ENCODE measurements around the gene BORCS6.

The BORCS6 gene

DNA sequence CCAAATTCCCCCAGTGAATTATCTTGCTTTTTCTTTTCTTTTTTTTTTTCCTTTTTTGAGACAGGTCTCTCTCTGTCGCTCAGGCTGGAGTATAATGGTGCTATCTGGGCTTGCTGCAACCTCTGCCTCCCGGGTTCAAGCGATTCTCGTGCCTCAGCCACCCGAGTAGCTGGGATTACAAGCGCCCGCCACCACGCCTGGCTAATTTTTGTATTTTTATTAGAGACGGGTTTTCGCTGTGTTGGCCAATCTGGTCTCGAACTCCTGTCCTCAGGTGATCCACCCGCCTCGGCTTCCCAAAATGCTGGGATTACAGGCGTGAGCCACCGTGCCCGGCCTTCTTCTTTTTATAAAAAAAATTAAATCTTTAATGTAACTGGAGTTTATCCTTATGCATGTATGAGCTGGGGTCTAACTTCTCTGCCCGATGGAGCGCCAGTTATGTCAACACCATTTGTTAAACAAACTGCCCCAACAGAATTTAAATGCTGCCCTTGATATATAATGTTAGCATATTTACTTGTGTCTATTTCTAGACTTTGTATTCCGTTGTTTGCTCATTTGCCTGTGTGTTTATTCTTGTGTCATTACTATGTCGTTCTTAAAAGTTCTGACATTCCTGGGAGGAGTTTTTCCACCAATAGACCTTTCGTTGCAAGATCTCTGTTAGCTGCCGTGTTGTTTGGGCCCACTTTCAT lies 20.9 kb upstream of the BORCS6 start:
- no peak for DNase-seq (ENCODE audit: low read depth in 2 of 2)

DNA sequence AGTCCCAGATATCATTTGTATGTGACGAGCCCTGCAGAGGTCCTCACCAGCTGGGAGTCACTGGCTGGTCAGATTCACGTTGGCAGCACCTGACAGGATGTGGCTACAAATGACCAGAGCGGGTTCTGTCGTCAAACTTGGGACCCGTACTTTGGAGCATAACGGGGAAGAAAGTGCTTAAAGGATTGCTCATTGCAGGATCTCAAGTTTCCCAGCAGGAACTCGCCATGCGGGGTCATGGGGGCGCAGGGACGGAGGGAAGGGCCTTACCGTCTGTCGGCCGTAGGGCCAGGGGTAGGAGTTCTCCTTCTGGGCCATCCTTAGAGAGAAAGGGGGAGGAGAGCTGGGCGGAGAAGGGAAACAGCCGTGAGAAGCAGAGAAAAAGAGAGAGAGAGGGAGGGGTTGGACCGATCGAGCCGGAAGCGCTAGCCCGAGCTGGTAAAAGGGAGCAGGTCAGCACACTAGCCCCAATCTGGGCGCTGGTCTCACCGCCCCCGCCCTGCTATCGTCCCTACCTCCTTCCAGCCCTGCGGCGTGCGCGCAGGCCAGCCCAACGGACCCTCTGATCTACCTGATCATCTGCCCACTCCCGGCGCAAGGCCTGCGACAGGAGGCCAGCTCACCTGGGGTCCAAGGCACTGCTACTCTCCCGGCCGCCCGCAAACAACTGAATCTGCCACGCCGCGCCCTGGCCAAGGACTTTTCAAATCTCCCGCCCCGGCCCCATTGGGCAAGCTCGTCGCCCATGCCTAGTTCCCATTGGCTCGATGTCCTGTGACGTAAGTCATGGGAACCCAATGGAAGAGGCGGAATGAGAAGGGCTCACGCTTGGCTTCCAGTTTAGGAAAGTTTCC lies 20.2 kb upstream of the BORCS6 start, which contains the start of gene AURKB:
Gene AURKB (minus strand): TSS at position 669 of the 854 bp plus-strand sequence. CDS start 351 bp downstream, at position 318.
- peak; percentile 92 to 94 for DNase-seq (ENCODE audit: low read depth in 2 of 2)

DNA sequence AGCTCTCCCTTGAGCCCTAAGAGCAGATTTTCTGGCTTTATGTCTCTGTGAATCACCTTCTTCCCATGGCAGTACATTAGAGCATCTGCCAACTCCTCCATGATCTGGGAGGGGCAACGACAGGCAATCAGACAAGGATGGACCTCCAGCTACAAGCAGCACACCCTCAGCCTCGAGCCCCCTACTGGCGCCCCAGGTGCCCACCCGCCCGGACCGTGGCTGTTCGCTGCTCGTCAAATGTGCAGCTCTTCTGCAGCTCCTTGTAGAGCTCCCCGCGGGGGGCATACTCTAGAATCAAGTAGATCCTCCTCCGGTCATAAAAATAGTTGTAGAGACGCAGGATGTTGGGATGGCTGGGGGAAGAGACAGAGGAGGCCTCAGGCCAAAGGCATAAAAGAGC lies 16.6 kb upstream of the BORCS6 start:
- no peak for DNase-seq (ENCODE audit: low read depth in 2 of 2)

DNA sequence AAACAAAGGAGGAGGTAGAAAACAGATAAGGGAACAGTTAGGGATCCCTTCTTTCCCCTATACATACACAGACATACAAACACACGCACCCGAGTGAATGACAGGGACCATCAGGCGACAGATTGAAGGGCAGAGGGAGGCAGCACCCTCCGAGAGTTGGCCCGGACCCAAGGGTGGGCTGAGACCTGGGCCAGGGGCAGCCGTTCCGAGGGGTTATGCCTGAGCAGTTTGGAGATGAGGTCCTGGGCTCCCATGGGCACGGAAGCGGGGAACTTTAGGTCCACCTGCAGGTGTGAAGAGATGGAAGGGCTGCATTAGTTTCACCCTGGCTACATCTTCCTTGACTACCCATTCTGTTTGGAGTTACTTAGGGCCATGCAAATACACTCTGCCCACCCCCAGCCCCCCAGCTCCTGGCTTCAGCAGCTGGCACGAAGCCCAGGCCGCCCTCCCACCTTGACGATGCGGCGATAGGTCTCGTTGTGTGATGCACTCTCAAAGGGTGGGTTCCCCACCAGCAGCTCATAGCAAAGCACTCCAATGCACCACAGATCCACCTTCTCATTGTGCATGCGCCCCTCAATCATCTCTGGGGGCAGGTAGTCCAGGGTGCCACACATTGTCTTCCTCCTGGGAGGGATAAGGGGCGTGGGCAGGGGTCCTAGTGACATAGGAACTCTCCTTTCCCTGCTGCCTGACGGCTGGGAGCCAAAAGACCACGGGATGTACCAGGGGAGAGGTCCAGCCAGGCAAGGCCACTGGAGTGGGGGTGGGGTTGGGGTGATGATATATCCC lies 15.0 kb upstream of the BORCS6 start:
- DNase-seq (ENCODE audit: low read depth in 2 of 2), result no peak

DNA sequence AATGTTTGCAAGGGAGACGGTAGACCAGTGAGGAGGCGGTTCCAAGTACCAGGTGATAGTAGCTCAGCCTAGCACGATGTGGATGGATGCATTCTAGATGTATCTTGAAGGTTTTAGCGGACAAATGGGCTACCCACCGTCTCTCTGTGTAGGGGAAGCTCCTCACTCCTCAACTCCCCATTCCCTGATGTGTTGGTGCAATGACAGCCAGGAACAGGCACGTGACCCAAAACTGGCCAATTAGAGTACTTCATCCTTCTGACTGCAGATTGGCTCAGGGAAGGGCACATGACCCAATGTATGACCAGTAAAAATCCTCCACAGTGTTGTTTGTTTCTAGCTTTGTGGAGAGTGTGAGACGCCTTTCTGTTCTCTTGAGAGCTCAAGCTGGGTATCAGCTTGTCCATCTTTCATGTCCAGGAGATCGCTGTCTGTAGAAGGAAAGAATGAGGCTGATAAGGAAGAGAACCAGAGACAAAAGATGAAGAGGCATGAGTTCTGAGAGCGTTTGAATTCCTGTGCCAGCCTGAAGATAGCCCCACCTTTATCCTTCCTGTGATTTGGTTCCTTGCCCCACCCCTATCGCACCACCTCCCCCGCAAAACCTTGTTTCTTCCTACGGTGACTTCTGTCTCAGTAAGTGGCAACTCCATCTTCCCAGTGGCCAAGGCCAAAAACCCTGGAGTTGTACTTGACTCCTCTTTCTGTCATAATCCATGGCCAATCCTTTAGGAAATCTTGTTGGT lies 2.3 kb upstream of the BORCS6 start:
- peak in 1 of 2 experiments; percentile 71 for DNase-seq (ENCODE audit: low read depth in 2 of 2)

DNA sequence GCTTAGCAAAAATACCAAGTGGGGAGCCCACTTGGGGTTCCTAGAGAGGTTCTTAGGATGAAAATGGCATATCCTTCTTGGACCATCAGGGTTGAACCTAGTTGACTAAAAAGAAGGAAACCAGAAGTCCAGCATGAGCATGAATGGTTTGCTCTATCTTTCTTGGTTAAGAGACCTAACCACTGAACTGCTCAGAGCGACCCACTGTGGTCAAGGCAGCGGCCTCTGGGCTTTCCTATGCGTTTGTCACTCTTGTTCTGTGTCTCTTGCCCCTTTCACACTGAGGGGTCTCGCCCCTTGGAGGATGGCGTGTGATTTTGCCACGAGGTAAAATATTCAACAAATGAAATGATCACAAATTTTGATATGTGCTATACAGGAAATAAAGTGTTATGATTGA lies 526 bp upstream of the BORCS6 start:
- no peak for DNase-seq (ENCODE audit: low read depth in 2 of 2)

DNA sequence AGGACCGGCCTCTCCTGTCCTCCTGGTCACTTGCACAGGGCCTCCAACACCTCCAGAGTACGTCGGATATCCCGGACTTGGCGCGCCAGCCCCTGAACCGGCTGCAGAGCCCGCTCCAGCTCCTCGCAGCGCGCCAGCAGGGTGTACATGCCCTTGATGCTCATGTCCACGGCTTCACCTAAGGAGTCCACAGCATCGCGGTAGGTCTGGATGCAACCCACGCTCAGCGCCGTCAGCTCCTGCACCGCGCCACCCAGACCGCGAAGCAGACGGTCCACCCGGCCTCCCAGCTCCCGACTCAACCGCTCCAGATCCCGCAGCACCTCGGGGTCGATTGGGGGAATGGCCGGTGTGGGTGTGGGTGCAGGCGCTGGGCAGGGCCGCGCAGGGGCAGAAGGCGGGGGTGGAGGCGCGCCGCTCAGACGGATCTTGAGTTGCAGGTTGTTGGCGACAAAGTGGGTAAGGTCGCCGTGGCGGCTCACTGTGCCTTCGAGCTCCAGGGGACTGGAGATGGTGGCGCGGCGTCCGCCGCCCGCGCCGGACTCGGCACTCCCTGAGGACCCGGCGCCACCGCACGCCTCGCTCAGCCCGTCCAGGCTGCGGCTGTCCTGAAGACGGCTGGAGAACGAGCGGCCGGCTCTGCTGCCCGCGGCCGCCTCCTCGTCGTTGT lies 804 bp downstream of the BORCS6 start:
- no peak for DNase-seq (ENCODE audit: low read depth in 2 of 2)

DNA sequence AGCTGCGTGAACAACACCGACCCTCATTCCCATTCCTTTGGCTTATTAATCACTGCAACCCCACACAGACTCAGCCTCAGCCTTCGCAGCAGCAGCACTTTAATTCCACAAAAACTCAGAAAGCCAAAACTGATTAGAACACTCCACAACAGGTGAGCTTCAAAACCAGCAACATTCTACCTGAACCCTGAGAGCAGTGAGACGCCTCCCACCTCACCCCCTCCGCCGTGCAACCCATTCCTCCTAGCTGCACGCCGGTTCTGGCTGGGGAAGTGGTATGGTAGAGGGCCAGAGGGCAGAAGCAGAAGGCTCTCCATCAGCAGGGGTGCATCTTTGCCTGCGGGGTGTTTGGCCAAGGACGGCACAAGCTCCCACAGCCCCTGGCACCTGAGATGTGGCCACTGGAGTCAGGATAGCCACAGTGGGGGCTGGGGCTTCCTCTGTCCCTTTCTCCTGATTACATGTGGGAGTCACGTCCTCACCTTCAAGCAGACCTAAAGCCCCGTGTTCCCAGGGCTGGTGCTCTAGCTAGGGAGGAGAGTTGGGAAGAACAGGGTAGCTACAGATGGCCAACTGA lies 1.6 kb downstream of the BORCS6 start:
- no peak for DNase-seq (ENCODE audit: low read depth in 2 of 2)

DNA sequence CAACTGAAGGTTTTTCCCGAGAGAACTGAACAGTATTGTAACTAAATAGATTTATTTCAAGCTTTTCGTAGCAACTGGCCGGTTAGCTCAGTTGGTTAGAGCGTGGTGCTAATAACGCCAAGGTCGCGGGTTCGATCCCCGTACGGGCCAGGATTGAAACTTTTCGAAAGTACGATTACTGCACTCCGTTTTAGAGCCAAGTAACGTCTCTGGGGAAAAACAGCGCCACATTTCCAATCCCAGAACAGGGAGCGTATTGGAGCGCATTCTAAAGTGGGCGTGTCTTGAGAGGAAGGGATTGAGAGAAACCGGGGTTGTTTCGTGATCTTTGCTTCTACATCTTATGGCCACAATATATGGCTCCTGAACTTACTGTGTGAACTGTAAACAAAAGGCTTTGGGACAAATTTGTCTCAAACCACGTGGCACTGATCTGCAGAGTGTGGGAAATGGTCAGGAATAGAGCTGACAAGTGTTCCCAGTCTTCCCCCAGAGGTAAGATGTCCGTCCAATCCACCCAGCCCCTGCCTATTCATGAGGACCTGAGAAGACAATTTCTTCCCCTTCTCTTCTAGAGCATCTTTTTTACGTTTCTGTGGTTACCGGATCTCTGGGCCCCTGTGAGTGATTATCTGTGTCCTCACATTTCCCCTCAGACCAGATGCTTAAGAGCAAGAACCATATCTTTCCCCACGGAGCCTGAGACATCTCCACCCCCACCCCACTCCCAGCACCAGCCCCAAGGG lies 2.3 kb downstream of the BORCS6 start:
- peak; percentile 99 for DNase-seq (ENCODE audit: low read depth in 2 of 2)

DNA sequence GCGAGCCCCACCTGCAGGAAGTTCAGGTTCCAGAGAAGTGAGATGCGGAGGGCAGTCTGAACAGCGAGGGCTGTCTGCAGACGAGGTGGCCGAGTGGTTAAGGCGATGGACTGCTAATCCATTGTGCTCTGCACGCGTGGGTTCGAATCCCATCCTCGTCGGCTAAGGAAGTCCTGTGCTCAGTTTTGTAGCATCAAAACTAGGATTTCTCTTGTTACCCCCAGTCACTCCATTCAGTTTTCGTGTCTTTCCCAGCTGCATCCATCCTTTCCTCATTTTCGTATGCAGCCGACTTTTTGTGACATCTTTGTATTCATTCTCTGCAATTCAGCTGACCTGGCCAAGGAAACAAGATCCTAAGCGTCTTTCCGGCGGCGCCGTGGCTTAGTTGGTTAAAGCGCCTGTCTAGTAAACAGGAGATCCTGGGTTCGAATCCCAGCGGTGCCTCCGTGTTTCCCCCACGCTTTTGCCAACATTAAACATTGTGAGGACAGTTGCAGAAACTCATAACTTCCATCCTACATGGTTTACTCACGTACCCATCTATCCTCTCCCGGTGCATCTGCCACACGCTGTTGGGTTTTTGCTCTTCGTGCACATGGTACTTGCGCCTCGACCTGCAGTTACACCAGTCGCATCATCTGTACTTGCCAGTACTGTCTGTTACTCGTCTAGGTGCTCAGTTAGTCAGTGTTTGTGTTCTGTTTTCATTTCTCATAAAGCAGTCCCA lies 3.0 kb downstream of the BORCS6 start:
- DNase-seq (ENCODE audit: low read depth in 2 of 2), result peak; percentile 88 to 91

DNA sequence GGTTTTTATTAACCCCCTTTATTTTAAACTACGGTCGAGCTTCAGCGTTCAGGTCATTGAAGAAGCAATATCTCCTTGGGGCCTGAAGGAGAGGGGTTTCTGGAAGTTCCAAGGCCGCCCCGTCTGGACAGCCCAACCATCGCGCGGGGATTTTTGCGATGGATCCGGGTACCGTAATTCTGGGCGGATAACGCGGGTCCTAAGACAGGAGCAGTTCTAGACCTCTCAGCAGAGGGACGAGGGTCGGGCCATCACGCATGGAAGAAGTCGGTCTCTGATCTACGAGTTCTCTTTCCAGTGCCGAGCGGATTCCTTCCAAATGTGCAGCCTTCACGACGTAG lies 3.6 kb downstream of the BORCS6 start:
- no peak for DNase-seq (ENCODE audit: low read depth in 2 of 2)

DNA sequence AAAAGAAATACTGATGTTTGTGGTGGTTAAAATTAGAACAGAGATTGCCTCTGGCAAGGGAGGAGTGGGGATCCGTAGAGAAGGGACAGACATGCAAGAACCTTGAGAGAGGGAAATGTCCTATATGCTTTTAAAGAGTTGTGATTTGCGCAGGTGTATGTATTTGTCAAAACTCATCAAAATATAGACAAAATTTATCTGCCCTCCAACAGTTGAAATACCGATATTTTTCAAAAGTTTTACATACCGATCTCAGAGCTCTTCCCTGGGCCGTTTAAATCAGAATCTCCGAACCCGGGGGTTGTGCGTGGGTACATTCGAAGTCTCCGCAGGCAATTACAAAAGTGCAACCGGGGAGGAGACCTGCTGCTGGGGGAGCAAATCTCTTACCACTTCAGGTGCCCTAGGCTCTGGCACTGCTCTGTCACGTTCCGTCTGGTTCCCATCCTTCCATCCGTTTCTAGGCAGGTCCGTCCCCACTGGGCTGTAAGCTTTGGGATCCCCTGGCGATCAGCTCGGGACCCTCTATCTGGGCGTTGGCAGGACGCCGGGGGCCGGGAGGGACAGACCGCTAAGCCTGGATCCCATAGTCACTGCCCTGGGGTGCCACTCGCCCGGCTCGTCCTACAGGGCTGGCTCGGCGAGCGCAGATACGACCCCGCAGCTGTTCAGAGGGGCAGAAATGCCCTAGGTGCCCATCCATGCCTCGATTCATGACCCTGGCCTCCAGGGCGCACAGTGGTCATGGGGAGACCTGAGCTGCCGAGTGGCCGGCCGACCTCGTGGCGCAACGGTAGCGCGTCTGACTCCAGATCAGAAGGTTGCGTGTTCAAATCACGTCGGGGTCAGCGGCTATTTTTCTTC lies 4.2 kb downstream of the BORCS6 start:
- peak in 1 of 2 experiments; percentile 24 for DNase-seq (ENCODE audit: low read depth in 2 of 2)

DNA sequence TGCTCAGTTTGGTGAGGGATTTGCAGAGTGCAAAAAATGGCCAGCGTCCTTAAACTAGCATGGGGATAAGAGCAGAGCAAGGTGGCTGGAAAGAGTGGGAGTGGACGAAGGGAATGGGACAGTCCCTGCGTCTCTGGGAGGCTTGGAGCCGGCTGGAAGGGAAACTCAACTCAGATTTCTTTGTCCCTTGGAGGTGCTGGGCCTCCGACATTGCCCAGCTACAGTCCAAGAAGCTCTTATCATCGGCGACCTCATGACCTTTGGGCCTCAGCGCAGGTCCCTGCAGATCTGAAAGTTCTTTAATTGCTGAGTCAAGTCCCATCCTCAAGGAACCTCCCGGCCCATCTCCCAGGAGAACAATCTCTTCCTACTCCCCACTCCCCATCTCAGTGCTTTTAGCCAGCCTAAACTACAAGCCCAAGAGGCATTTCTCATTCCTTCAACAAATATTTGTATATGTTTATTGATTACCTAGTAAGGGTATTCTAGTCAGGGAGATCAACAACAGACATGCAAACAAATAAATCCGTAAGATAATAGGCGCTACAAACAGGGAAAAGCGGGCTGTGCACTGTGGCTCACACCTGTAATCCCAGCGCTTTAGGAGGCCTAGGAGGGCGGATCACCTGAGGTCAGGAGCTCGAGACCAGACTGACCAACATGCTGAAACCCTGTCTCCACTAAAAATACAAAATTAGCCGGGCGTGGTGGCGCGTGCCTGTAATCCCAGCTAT lies 12.8 kb downstream of the BORCS6 start:
- no peak for DNase-seq (ENCODE audit: low read depth in 2 of 2)

DNA sequence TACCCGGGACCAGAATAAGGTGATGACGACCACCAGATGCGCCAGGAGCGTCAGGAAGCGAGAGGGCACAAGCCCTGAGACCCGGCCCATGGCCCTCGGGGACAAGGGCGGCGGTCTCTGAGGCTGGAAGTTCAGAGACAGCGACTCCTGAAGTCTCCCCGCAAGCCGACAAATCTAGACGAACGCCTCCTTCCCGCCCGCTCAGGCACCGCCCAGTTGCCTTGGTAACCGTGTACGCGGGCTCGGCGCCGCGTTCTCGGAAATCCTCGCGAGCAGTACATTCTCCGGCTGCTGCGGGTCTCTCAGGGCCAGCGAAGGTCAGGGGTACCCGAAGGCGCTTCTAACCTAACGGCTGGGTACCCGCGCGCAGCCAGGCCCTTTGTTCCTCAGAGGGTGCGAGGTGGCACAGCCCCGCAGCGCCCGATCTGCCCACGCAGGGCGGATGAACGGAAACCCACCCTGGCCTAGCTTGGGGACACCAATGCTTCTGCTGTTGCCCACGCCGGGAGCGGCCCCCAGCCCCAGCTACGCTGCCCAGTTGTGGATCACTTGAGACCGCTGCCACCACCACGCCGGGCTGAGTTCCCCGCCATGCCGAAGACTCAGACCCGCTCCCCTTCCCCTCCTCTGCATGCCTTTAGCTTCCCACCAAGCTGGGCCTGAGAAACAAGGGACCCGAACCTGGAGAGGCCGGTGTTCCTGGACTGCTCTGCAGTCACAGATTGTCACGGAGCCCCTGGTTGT lies 13.6 kb downstream of the BORCS6 start, which contains the start of gene TMEM107:
Gene TMEM107 (minus strand): TSS at position 184 of the 744 bp plus-strand sequence. CDS start 94 bp downstream, at position 90.
- peak in 1 of 2 experiments; percentile 42 for DNase-seq (ENCODE audit: low read depth in 2 of 2)

DNA sequence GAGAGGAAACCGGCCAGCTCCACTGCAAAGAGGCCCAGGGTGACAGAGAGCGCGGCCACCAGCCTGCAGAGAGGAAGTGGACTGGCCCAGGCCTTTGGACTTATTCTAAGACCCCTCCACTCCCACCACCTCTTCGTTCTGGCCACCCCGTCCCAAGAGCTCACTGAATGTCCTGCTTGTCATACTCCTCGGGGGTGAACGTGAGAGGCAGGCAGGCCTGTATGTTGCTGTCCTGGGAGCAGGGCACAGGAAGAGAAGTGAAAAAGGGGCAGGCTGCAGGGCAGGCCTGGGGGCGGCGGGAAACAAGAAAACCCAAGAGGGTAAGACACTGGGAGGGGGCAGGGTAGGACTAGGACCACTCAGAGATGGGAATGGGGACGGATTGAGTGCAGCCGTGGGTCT lies 14.2 kb downstream of the BORCS6 start:
- no peak for DNase-seq (ENCODE audit: low read depth in 2 of 2)

DNA sequence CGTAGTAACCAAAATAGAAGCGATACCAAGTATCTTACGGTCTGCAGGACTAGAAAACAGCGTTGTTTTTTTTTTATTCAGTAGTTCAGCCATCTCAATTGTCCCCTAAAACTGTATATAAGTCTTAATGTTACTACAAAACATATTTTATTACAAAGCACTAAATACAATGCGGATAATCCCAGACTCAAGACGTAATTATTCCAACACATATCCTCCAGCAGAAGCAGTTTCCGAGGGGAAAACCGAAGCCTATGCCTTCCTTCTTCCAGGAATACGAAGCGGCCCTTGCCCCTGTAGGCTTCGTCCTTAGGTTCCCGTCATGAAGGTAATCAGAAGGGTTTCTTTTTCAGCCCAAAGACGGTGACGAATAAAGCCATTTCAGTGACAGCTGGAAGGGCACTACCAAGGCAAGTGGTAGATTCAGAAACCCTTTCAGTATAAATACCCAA lies 16.1 kb downstream of the BORCS6 start:
- no peak for DNase-seq (ENCODE audit: low read depth in 2 of 2)
